Caki2 (cell line): ENCODE data around the gene TBC1D24. TPM values are rescaled to one million over a fixed set of nuclear protein-coding genes. Genes with fewer than 3 reads are reported as not detected.

Experiments
- DNase-seq: peaks from one replicate; pipeline ENCODE4 v3.0.0-alpha.2; 2015; ENCODE audit warnings: low read depth
- in situ Hi-C: cut with HindIII; loops from 2 replicates; pipeline ENCODE4 v1.10.0; 2016; ENCODE audit warnings: low sequenced_read_pairs, low pct_unique_long_range_greater_than_20kb, mixed read lengths
- total RNA-seq: library from RNA; depleted of rRNA; stranded (reverse); fragments of >200 nt; shearing (Covaris generic); gene quantifications from 2 replicates; pipeline ENCODE4 v1.2.3, GENCODE V29; 2014; ENCODE audit warnings: low replicate concordance

Gene TBC1D24
- total RNA-seq, 1 experiment from 2014 or later: 9.5 TPM

DNA sequence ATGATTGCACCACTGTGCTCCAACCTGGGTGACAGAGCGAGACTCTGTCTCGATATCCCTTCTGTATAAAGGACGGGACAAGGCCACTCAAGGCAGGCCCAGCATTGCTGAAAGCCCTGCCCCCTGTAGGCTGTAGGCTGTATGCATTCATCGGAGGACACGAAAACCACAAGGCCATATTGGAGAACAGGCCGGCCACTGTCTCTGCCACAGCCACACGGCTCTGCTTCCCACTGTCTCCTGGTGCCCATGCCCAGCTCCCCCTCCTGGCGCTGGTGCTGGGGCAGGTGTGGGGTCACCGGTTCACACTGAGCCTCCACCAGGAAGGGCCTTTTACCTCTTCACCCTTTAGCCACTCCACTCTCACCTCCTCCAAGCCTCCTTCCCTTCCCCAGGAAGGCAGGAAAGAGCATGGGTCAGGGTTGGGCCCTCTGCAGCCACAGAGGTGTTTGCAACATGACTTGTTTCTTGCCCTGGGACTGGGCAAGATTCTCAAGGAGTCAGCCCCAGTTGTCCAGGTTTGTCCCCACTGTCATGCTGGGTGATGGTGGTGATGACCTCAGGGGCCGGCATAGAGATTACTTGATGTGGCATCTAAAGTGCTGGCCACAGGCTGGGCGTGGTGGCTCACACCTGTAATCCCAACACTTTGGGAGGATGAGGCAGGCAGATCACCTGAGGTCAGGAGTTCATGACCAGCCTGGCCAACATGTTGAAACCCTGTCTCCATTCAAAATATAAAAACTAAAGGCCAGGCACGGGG, 9.1 kb upstream of the TBC1D24 start:
- DNase-seq: no peak

DNA sequence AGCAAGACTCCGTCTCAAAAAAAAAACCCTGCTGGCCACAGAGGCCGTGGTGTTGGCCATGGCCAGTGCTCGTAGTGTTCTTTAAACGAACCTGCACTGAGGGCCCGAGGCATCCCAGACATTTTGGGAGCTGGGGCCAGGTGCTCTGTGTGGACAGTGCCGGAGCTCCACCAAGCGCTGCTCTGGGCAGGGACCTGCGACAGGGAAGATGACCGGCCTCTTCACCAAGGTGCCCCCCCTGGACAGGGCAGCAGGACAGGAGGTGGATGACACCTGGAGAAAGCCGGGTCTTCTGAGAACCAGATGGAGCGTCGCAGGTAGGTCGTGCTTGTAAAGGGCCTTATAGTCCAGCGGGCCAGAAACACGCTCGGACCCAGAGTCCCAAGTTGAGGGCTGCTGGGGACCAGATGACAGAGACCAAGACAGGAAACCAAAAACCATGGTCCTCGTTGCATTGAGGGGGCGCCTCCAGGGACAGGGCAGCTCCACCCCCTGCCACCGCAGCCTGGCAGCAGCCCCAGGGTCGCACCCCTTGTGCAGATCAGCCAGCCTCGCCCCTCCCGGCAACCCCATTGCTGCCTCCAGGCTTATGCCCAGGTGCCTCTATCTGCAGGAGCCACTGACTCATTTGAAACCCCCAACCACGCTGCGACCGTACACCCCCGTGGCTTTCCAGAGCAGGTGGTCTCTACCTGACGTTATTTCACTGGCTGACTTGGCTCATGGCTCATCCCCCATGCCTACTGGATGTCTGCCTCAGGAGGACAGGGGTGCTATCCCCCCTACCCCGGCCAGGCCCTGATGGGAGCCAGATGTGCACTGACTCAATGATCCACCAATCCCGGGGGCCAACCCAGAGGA, 8.0 kb upstream of the TBC1D24 start:
- no peak for DNase-seq
- in situ Hi-C loops: no loop called here

More for the DNA sequence above, 9.1 kb upstream of the TBC1D24 start:
- in situ Hi-C loops: no loop called here

DNA sequence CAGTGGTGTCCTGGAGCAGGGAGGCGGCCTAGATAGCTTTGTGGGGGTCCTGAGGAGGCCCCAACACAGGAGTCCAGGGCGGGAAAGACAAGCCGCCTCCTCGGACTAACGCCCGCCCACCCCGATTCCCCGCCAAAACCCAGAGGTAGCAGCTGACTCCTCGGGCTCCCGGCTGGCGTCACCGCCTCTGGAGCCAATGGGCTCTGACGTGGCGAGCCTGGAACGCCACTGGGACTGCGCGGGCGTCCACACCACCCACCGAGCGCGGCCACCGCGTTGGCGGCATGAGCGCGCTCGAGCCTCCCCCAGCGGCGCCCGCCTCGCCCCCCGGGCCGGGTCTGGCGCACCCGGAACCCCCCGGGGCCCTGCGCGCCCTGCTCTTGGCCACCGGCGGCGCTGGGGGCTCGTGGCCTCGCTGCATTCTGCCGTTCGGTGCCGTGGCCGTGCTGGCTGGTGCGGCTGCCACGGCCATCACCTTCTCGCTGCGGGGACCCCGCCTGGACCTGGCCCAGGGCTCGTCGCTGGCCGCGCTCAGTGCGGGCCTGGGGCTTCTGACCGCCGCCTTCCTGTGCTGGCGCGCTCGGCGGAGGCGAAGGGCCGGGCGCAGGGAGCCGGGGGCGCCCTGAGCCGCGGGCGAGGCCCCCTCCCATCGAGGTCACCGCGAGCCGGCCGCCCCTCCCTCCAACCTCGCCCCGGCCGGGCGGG, 7.2 kb upstream of the TBC1D24 start:
- DNase-seq: peak; percentile 61
- in situ Hi-C loops: no loop called here

DNA sequence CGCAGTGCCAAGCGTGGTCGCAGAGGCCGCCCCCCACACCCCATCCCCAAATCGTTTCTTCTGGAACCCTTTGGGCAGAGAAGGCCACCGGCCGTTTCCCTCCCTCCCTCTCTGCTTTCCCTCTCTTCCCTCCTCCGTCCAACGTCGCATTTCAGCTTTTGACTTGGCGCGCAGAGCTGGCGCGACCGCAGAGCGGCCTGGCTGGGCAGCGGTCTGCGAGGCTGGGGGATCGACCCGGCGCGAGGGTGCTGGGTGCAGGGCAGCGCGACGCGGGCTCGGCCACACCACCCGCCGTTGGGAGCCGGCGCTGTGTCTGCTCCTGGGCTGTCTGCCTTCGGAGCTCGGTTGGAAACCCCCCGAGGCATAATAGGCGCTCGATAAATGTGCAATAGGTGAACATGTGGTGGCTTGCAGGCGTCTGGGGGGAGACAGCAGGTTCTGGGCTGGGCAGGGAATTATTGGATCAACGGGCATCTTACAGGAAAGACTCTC, 6.6 kb upstream of the TBC1D24 start:
- in situ Hi-C loops: no loop called here
- no peak for DNase-seq

DNA sequence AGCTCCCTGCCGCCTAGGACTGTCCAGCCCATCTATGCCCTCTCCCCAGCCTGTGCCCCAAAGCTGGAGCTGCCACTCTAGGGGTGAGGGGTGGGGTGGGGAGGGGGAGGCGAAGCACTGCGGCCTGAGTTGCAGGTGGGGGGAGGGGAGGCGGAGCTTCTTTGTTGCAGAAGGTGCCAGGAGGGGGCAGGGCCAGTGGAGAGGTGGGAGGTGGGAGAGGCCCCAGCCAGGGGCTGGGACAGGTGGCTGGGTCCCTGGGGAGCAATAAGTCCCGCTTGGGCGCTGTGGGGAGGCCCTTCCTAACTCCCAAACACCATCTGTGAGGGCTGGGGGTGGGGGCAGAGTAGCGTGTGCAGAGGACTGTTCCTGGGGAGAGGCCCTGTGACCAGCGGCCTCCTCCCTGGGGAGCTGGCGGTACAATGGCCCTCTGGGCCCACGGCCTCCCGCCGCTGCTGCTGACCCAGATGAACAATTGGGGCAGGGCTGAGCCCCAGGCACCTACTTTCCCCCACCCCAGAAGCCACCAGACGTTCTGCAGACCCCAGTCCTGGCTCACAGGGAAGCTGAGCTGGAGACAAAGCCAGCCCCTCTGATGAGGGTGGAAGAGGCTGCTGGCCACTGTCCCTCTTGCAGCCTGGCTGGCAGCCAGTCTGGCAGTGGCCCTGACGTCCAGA, 6.1 kb upstream of the TBC1D24 start:
- in situ Hi-C loops: no loop called here
- no peak for DNase-seq

DNA sequence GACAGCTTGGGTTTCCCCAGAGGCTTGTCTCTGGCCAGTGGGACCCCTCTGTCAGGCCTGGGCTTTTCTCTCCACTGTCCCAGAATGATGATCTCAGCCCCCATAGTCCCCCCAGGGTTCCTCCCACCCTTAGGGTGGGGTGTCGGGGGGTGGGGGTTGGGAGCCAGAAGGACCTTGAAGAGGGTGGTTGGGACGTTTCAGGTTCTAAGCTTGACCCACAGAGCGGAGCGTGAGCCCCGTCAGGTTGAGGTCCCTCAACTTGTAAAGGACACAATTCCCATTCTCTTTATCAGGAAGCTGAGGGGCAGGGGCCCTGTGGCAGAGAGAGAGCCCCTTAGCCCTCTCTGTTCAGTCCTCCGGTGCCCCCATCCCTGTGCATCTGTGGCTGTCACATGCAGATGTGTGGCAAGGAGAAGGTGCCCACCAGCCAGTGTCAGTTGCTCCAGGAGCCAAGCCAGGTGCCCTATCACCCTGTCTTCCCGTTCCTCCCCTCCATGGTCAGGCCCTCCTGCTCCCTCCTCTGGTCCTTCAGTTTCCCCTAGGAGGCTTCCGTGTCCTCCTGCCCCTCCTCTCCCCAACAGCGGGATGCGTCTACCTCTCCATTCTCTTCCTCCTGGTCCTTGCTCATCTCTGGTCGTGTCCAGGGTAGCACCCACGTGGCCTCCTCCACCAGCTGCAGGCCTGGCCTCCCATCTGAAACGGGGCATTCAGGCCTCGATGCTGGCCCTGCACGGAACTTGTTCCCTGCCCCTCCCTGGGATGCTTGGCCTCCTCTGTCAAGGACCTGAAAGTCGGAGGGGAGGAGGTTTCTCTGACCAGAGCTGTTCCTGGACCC, 5.3 kb upstream of the TBC1D24 start:
- in situ Hi-C loops: no loop called here
- DNase-seq: no peak

DNA sequence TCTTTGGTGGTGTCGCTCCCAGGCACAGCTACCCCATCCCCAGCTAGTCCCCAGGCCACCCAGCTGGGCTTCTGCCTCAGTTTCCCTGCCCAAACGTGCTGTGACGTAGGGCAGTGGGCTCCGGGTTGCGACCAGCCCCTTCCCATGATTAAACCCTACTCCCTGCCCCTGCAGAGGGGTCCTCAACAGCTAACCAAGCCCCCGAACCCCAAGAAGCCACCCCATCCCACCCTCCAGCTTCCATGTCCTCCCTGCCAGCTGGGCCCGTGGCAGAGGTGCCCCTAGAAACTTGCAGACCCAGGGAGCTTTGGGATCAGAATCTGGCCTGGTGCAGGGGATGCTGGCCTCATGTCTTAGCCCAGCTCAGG, 4.7 kb upstream of the TBC1D24 start:
- no peak for DNase-seq
- in situ Hi-C loops: no loop called here

DNA sequence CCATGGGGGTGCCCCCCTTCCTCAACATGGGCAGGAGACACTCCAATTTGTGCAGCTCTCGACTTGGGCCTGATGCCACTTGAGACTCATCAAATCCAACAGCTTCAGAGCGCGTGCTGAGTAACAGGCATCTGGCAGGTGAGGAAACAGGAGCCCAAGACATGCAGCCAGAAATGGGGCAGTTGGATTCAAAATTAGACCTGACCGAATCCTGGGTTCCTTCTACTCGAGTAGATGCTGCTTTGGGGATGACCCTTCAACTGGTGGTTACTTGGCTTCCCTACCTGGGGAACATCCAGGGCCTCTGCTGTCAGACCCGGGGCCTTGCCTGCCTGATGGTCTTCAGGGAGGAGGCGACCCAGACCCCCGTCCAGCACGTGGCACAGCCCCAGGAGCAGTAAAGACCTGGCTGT, 4.3 kb upstream of the TBC1D24 start:
- in situ Hi-C loops: no loop called here
- DNase-seq: no peak

DNA sequence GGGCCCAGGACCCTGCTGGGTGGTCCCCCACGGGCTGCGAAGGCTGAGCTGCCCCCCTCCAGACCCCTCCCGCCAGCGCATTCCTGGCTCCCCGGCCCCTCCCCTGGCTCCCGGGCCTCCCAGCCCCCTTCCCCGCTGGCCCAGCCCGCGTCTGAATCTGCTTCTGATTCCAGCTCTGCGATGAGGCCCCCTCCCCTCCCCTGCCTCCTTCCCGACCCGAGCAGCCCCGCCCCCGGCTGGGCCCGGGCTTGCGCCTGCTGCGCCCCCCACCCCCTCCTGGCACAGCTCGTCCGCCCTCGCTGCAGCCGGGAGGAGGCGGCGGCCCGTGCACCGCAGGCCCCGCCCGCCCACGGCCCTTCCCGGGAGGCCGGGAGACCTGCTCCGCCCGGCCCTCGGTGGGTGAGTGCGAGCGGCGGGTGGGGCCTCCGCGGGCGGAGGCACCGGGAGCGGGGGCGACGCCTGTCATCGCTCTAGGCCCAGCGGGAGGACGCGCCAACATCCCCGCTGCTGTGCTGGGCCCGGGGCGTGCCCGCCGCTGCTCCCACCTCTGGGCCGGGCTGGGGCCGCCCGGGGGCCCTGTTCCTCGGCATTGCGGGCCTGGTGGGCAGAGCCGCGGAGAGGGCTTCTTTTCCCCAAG, 3.8 kb upstream of the TBC1D24 start, which contains the start of gene NTN3:
NTN3 (plus strand) TSS at position 282 of the 637 bp plus-strand sequence. CDS start 405 bp downstream, outside the sequence.
- in situ Hi-C loops: no loop called here

DNA sequence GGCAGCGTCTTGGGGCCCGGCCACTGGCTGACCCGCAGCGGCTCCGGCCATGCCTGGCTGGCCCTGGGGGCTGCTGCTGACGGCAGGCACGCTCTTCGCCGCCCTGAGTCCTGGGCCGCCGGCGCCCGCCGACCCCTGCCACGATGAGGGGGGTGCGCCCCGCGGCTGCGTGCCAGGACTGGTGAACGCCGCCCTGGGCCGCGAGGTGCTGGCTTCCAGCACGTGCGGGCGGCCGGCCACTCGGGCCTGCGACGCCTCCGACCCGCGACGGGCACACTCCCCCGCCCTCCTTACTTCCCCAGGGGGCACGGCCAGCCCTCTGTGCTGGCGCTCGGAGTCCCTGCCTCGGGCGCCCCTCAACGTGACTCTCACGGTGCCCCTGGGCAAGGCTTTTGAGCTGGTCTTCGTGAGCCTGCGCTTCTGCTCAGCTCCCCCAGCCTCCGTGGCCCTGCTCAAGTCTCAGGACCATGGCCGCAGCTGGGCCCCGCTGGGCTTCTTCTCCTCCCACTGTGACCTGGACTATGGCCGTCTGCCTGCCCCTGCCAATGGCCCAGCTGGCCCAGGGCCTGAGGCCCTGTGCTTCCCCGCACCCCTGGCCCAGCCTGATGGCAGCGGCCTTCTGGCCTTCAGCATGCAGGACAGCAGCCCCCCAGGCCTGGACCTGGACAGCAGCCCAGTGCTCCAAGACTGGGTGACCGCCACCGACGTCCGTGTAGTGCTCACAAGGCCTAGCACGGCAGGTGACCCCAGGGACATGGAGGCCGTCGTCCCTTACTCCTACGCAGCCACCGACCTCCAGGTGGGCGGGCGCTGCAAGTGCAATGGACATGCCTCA, 3.1 kb upstream of the TBC1D24 start:
- in situ Hi-C loops: no loop called here
- no peak for DNase-seq

More for the DNA sequence above, 3.8 kb upstream of the TBC1D24 start, which contains the start of gene NTN3:
- no peak for DNase-seq

DNA sequence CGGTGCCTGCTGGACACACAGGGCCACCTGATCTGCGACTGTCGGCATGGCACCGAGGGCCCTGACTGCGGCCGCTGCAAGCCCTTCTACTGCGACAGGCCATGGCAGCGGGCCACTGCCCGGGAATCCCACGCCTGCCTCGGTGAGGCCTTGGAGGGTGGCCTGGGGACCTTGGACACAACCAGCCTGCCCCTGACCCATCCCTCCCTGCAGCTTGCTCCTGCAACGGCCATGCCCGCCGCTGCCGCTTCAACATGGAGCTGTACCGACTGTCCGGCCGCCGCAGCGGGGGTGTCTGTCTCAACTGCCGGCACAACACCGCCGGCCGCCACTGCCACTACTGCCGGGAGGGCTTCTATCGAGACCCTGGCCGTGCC, 2.5 kb upstream of the TBC1D24 start:
- in situ Hi-C loops: no loop called here
- no peak for DNase-seq

DNA sequence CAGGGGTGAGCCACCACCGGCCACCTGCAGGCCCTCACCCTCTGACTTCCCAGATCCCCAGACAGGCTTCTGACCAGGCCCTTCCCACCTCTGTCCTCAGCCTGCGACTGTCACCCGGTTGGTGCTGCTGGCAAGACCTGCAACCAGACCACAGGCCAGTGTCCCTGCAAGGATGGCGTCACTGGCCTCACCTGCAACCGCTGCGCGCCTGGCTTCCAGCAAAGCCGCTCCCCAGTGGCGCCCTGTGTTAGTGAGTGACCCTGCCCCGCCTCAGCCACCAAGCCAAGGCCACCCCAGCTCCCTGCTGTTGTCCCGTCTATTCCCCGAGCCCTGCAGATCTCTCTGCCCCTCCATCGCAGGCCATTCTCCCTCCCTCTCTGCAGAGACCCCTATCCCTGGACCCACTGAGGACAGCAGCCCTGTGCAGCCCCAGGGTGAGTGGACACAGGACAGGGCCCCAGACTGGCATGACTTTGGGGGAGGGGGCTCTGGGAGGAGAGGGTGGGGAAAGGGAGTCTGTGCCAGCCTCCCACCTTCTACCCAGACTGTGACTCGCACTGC, 2.0 kb upstream of the TBC1D24 start:
- in situ Hi-C loops: no loop called here
- no peak for DNase-seq

DNA sequence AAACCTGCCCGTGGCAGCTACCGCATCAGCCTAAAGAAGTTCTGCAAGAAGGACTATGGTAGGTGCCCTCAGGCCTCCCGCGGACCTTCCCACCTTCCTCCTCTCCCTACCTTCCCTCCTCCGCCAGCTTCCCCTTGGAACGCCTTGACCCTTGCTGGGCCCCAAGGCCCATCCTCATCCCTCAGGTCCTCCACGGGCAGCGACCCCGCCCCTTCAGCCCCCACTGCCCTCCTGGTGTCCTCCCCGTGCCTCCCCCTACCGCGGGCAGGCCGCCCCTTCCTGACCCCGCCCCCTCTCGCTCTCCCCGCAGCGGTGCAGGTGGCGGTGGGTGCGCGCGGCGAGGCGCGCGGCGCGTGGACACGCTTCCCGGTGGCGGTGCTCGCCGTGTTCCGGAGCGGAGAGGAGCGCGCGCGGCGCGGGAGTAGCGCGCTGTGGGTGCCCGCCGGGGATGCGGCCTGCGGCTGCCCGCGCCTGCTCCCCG, 1.4 kb upstream of the TBC1D24 start:
- in situ Hi-C loops: no loop called here
- peak; percentile 50 for DNase-seq

DNA sequence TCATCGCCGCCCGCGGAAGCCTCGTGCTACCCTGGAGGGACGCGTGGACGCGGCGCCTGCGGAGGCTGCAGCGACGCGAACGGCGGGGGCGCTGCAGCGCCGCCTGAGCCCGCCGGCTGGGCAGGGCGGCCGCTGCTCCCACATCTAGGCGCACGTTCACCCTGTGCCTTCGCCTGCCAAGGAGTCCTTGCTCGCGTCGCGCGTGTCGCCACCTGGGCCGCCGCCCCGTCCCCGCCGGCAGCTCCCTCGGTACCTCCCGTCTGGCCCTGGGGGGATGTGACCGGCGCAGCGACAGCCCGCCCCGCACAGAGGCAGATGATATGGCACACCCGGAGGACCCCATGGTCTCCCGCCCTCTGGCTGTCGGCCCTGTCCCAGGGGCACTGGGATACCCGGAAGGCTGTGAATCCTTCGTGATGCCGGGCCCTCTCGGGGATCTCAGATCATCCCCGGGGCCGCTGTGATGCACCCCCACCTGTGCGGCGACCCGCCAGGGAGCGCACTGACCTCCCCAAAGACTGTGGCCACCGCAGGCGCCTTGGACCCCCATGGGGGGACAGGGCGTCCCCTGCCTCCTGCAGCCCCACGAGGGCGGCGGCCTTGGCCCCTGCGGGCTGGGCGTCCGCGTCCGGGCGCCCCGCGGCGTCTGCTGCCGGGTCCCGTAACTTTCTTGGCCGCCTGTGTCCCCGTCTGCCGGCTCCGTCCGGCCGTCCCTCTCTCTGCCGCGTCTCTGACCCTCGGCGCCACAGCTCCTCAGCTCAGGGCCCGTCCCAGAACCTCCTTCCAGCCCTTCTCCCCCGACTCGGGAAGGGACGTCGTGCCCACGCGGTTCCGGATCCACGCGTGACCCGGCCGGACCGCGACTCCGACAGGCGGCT, 689 bp upstream of the TBC1D24 start:
- in situ Hi-C loops: no loop called here
- peak; percentile 70 for DNase-seq
